MM.1S (cell line): ENCODE measurements around the gene TMEM187.

ENCODE experiments used
- DNase-seq: peaks from one replicate; pipeline ENCODE4 v3.0.0-alpha.2; 2015
- H2AFZ ChIP-seq: fragments of 300-600 bp; sonication (generic); 2 replicates; pipeline ENCODE4 v1.6.0; 2016; ENCODE audit warnings: antibody characterized with exemption, low read length
- H3F3A ChIP-seq: fragments of 300-600 bp; sonication (generic); 2 replicates; pipeline ENCODE4 v1.6.1; 2016; ENCODE audit warnings: mild to moderate bottlenecking, antibody characterized with exemption, low read length, moderate library complexity, mixed read lengths; ENCODE audit not compliant: insufficient read depth
- H3K27ac ChIP-seq: fragments of 300-600 bp; sonication (generic); 2 replicates; pipeline ENCODE4 v1.5.1; 2016; ENCODE audit warnings: mild to moderate bottlenecking, low read length
- H3K27me3 ChIP-seq: fragments of 300-600 bp; sonication (generic); replicated peaks from 2 replicates; pipeline ENCODE4 v1.6.0; 2016; ENCODE audit warnings: low read length; ENCODE audit not compliant: insufficient read depth
- H3K36me3 ChIP-seq: fragments of 300-600 bp; sonication (generic); replicated peaks from 2 replicates; pipeline ENCODE4 v1.6.1; 2016; ENCODE audit warnings: mild to moderate bottlenecking, low read length, mixed read lengths; ENCODE audit not compliant: insufficient read depth
- H3K4me1 ChIP-seq: fragments of 300-600 bp; sonication (generic); 2 replicates; pipeline ENCODE4 v1.6.1; 2016; ENCODE audit warnings: low read length, mixed read lengths
- H3K4me2 ChIP-seq: fragments of 300-600 bp; sonication (generic); 2 replicates; pipeline ENCODE4 v1.6.0; 2016; ENCODE audit warnings: low read depth, low read length
- H3K4me3 ChIP-seq: fragments of 300-600 bp; sonication (generic); 2 replicates; pipeline ENCODE4 v1.5.1; 2016; ENCODE audit warnings: low read length, mixed read lengths
- H3K79me2 ChIP-seq: fragments of 300-600 bp; sonication (generic); 2 replicates; pipeline ENCODE4 v1.6.1; 2016; ENCODE audit warnings: mixed run types, low read length, mixed read lengths
- H3K9ac ChIP-seq: fragments of 300-600 bp; sonication (generic); 2 replicates; pipeline ENCODE4 v1.6.1; 2016; ENCODE audit warnings: low read length, mixed read lengths
- H3K9me2 ChIP-seq: fragments of 300-600 bp; sonication (generic); replicated peaks from 2 replicates; pipeline ENCODE4 v1.6.1; 2016; ENCODE audit warnings: mild to moderate bottlenecking, low read length, mixed read lengths; ENCODE audit not compliant: insufficient read depth
- H3K9me3 ChIP-seq: fragments of 300-600 bp; sonication (generic); replicated peaks from 2 replicates; pipeline ENCODE4 v1.6.1; 2016; ENCODE audit warnings: mild to moderate bottlenecking, low read length, mixed read lengths; ENCODE audit not compliant: insufficient read depth
- H4K20me1 ChIP-seq: fragments of 300-600 bp; sonication (generic); 2 replicates; pipeline ENCODE4 v1.6.1; 2016; ENCODE audit warnings: mild to moderate bottlenecking, low read length, moderate library complexity, mixed read lengths; ENCODE audit not compliant: insufficient read depth
- EZH2 ChIP-seq: fragments of 300-600 bp; sonication (generic); optimal IDR thresholded peaks from 2 replicates; pipeline ENCODE3; 2017; ENCODE audit warnings: low read depth, mild to moderate bottlenecking, antibody characterized with exemption, low read length, mixed read lengths
- EZH2phosphoT487 ChIP-seq: fragments of 300-600 bp; sonication (generic); IDR thresholded peaks from 2 replicates; pipeline ENCODE4 v1.6.1; 2018; ENCODE audit warnings: antibody characterized with exemption, low read length
- TF ChIP-seq, protein P1 (sequence below): fragments of 300-600 bp; sonication (generic); IDR thresholded peaks from 2 replicates; pipeline ENCODE4 v1.5.1; 2016; ENCODE audit warnings: antibody characterized with exemption, low read length, mixed read lengths

Gene TMEM187

DNA sequence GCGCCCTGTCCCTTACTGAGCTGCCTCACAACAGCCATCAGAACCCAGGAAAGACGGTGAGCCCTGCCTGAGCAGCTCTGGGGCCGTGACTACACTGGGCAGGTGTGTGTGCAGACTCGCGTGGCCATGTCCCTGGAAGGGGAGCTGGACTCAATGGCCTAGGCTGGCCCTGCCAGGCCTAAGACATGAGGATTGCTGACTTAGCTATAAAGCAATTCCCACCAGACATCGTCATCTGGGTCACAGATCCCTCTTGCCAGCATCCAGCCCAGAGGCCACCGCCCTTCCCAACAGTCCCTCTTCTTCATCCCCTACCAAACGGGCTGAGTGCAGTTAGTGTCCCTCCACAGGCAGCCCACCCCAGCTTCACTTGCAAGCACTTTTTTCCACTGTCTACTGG lies 41.4 kb upstream of the TMEM187 start:
- peaks cover 19% of the 10 kb centered on the region; the same call in 1 of the 2 replicates for H3F3A ChIP-seq
- H3K4me1 ChIP-seq, result peaks cover 8% of the 10 kb centered on the region; the same call in 1 of the 2 replicates
- TF ChIP-seq EZH2 (no peak), EZH2phosphoT487 (no peak)
- TF ChIP-seq, protein P1, sequence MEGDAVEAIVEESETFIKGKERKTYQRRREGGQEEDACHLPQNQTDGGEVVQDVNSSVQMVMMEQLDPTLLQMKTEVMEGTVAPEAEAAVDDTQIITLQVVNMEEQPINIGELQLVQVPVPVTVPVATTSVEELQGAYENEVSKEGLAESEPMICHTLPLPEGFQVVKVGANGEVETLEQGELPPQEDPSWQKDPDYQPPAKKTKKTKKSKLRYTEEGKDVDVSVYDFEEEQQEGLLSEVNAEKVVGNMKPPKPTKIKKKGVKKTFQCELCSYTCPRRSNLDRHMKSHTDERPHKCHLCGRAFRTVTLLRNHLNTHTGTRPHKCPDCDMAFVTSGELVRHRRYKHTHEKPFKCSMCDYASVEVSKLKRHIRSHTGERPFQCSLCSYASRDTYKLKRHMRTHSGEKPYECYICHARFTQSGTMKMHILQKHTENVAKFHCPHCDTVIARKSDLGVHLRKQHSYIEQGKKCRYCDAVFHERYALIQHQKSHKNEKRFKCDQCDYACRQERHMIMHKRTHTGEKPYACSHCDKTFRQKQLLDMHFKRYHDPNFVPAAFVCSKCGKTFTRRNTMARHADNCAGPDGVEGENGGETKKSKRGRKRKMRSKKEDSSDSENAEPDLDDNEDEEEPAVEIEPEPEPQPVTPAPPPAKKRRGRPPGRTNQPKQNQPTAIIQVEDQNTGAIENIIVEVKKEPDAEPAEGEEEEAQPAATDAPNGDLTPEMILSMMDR, result no peak
- no peak overlapping the region for H3K9ac ChIP-seq
- no peak overlapping the region for H2AFZ ChIP-seq
- H3K4me2 ChIP-seq, result no peak overlapping the region
- H3K9me3 ChIP-seq, result no peaks in the 10 kb centered on the region
- H3K4me3 ChIP-seq, result no peak overlapping the region
- no peaks in the 10 kb centered on the region for H3K36me3 ChIP-seq
- H3K79me2 ChIP-seq, result peaks cover 41% of the 10 kb centered on the region
- no peaks in the 10 kb centered on the region for H4K20me1 ChIP-seq
- no peak overlapping the region for H3K27ac ChIP-seq
- H3K27me3 ChIP-seq, result no peaks in the 10 kb centered on the region
- H3K9me2 ChIP-seq, result no peaks in the 10 kb centered on the region
- DNase-seq, result no peak

DNA sequence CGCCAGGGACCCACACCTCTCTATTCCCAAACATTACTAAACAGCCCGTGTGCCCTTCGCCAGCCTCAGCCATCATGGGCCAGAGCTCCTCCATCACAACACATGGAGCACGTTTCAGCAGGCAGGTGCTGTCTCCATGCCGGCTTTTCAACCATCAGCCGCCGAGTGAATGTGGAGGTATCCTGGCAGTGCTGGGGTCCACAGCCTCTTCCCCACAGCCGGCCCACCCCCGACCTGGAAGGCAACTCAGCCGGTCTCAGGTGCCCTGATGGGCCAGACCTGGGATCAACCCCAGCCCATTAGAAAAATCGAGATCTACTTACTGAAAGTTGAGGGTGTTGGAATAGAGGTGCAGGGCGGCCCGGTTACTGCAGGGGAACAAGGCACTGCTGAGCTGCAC lies 40.8 kb upstream of the TMEM187 start:
- no peak overlapping the region for H3K27ac ChIP-seq

DNA sequence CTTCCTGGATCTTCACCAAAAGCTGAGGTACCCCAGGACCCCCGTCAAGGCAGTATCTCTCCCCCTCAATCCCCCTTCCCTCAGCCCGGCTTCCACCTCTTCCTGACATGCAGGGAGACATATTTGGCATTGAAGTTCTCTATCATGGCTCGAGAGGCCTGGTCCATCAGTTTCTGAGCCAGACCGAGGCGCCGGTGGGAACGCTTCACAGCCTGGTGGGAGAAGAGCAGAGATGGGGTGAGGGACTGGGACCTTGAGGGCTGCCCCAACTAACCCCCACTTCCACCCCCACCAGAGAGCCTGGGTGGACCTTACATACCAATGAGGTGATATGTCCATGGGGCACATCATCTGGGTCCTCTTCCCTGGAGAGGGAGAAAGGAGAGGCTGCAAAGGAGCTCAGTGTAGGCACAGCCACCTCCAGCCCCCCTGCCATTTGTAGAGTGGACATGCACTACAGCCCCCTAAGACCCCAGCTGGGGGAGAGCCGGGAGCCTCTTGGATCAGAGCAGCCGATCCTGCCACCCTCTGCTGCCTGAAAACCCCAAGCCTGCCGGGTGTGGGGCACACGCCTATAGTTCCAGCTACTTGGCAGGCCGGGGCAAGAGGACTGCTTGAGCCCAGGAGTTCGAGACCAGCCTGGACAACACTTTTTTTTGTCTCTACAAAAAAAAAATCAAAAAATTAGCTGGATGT lies 40.2 kb upstream of the TMEM187 start:
- Histone ChIP-seq H3K27ac (no peak overlapping the region), H3K4me1 (peaks cover 8% of the 10 kb centered on the region; the same call in 1 of the 2 replicates), H3K27me3 (no peaks in the 10 kb centered on the region), H3K4me3 (no peak overlapping the region), H3K9me3 (no peaks in the 10 kb centered on the region), H3K9ac (no peak overlapping the region), H2AFZ (no peak overlapping the region), H3F3A (peaks cover 9% of the 10 kb centered on the region; the same call in 1 of the 2 replicates), H4K20me1 (no peaks in the 10 kb centered on the region), H3K9me2 (no peaks in the 10 kb centered on the region), H3K4me2 (no peak overlapping the region), H3K36me3 (no peaks in the 10 kb centered on the region), H3K79me2 (peaks cover 41% of the 10 kb centered on the region)
- DNase-seq, result no peak
- TF ChIP-seq, protein P1, result no peak
- TF ChIP-seq EZH2, result no peak
- TF ChIP-seq EZH2phosphoT487, result no peak

More for the DNA sequence above, 40.8 kb upstream of the TMEM187 start:
- Histone ChIP-seq H3K9me2 (no peaks in the 10 kb centered on the region), H3K79me2 (peaks cover 41% of the 10 kb centered on the region), H3K4me1 (peaks cover 8% of the 10 kb centered on the region; the same call in 1 of the 2 replicates), H3K9me3 (no peaks in the 10 kb centered on the region), H3F3A (peaks cover 15% of the 10 kb centered on the region; the same call in 1 of the 2 replicates), H3K4me3 (no peak overlapping the region), H3K36me3 (no peaks in the 10 kb centered on the region), H3K27me3 (no peaks in the 10 kb centered on the region), H2AFZ (no peak overlapping the region), H3K9ac (no peak overlapping the region), H3K4me2 (no peak overlapping the region), H4K20me1 (no peaks in the 10 kb centered on the region)
- DNase-seq, result no peak
- TF ChIP-seq, protein P1, result no peak
- TF ChIP-seq EZH2phosphoT487 (no peak), EZH2 (no peak)
